HepG2 (cell line): ENCODE results near the gene ZBTB48. TPM values are rescaled to one million over a fixed set of nuclear protein-coding genes. Genes with fewer than 3 reads are reported as not detected.
A peak's percentile ranks its signal among the peaks of the same experiment; 100 is the strongest.

Experiments used
- FOSL1 ChIP-seq: sonication (generic); formaldehyde crosslinking; IDR thresholded peaks from 2 replicates; pipeline ENCODE4 v1.9.0; 2021; ENCODE audit warnings: missing genetic modification reagents, borderline replicate concordance
- HOXA9 ChIP-seq: sonication (generic); formaldehyde crosslinking; IDR thresholded peaks from 2 replicates; pipeline ENCODE4 v1.8.1; 2022; ENCODE audit warnings: missing genetic modification reagents, mild to moderate bottlenecking, moderate library complexity, borderline replicate concordance
- KLF12 ChIP-seq: sonication (generic); formaldehyde crosslinking; IDR thresholded peaks from 2 replicates; pipeline ENCODE4 v1.4.0; 2020; ENCODE audit warnings: missing genetic modification reagents, borderline replicate concordance
- NR2C2 ChIP-seq: sonication (generic); formaldehyde crosslinking; IDR thresholded peaks from 2 replicates; pipeline ENCODE4 v1.4.0; 2020; ENCODE audit warnings: missing genetic modification reagents, mild to moderate bottlenecking, moderate library complexity, borderline replicate concordance
- ONECUT2 ChIP-seq: sonication (generic); formaldehyde crosslinking; IDR thresholded peaks from 2 replicates; pipeline ENCODE4 v1.4.0; 2020; ENCODE audit warnings: missing genetic modification reagents
- PATZ1 ChIP-seq: sonication (generic); formaldehyde crosslinking; IDR thresholded peaks from 2 replicates; pipeline ENCODE4 v1.4.0; 2020; ENCODE audit warnings: missing genetic modification reagents
- PLSCR1 ChIP-seq: sonication (generic); formaldehyde crosslinking; IDR thresholded peaks from 2 replicates; pipeline ENCODE4 v1.5.0; 2020; ENCODE audit warnings: missing genetic modification reagents, mild to moderate bottlenecking, borderline replicate concordance
- PPARG ChIP-seq: conservative IDR thresholded peaks from 2 replicates; pipeline ENCODE4 v1.6.1; 2016; ENCODE audit warnings: missing biosample characterization, missing genetic modification reagents
- STAT5B ChIP-seq: sonication (generic); formaldehyde crosslinking; IDR thresholded peaks from 2 replicates; pipeline ENCODE4 v1.4.0; 2020; ENCODE audit warnings: missing genetic modification reagents
- SYNCRIP ChIP-seq: fragments of 200-400 bp; formaldehyde crosslinking; IDR thresholded peaks from 2 replicates; pipeline ENCODE4 v1.6.1; 2018; ENCODE audit warnings: mild to moderate bottlenecking, low read depth, low read length; ENCODE audit not compliant: insufficient read depth
- ZFP41 ChIP-seq: sonication (generic); formaldehyde crosslinking; IDR thresholded peaks from 2 replicates; pipeline ENCODE4 v1.4.0; 2020; ENCODE audit warnings: mild to moderate bottlenecking, missing genetic modification reagents, borderline replicate concordance
- ZNF253 ChIP-seq: sonication (generic); formaldehyde crosslinking; IDR thresholded peaks from 2 replicates; pipeline ENCODE4 v1.8.0; 2022; ENCODE audit warnings: mild to moderate bottlenecking, missing genetic modification reagents, borderline replicate concordance
- ZNF530 ChIP-seq: sonication (generic); formaldehyde crosslinking; IDR thresholded peaks from 2 replicates; pipeline ENCODE4 v1.5.0; 2020; ENCODE audit warnings: low read depth, mild to moderate bottlenecking, missing genetic modification reagents
- ZNF800 ChIP-seq: sonication (generic); formaldehyde crosslinking; IDR thresholded peaks from 2 replicates; pipeline ENCODE4 v1.4.0; 2020; ENCODE audit warnings: missing genetic modification reagents
- ZNF83 ChIP-seq: sonication (generic); formaldehyde crosslinking; IDR thresholded peaks from 2 replicates; pipeline ENCODE4 v1.4.0; 2020; ENCODE audit warnings: missing genetic modification reagents, mild to moderate bottlenecking, borderline replicate concordance
- polyA plus RNA-seq, 8 experiments: library from polyadenylated mRNA; depleted of rRNA in 3 of 8; stranded (reverse) in 7 of 8; unstranded in 1 of 8; fragments of >200 nt; fragmentation: Illumina TruSeq in 4 of 8; extraction: Trizol in 4 of 8; gene quantifications; 2 replicates each; pipeline versions ENCODE4 v1.2.1 to v1.2.3, GENCODE V29; 2011 to 2016; ENCODE audit warnings: low read depth in 4 of 8, missing spikeins in 1 of 8, mixed read lengths in 1 of 8; ENCODE audit not compliant: insufficient read depth in 1 of 8
- total RNA-seq, 5 experiments: library from RNA; depleted of rRNA; stranded (reverse); fragments of >200 nt; fragmentation: Illumina TruSeq; extraction: Trizol; gene quantifications; 2 replicates each; pipeline ENCODE4 v1.2.3, GENCODE V29; 2016; ENCODE audit warnings: low read depth in 1 of 5
- TF ChIP-seq, protein P1 (sequence below): sonication (generic); formaldehyde crosslinking; conservative IDR thresholded peaks from 2 replicates; pipeline ENCODE4 v1.8.0; 2022; ENCODE audit warnings: missing genetic modification reagents
- TF ChIP-seq, protein P2 (sequence below): sonication (generic); formaldehyde crosslinking; IDR thresholded peaks from 2 replicates; pipeline ENCODE4 v1.5.0; 2020; ENCODE audit warnings: mild to moderate bottlenecking, low read depth, missing genetic modification reagents, borderline replicate concordance
- TF ChIP-seq, protein P3 (sequence below): sonication (generic); formaldehyde crosslinking; IDR thresholded peaks from 2 replicates; pipeline ENCODE4 v1.4.0; 2020; ENCODE audit warnings: missing genetic modification reagents, mild to moderate bottlenecking, borderline replicate concordance

ZBTB48 gene
- total and polyA plus RNA-seq, 2 of the 13 experiments (the other 11 are each of a cell fraction or from before 2014, with no cell fraction given): 13.0 to 17.1 TPM

GRCh38 chr1:6602669-6603237 lies 23.0 kb downstream of the ZBTB48 start, which contains the start of gene KLHL21 (continued):
- TF ChIP-seq ZNF800 (CRISPR knock-in tag): no peak
- no peak for TF ChIP-seq STAT5B (CRISPR knock-in tag)
- TF ChIP-seq, protein P1, sequence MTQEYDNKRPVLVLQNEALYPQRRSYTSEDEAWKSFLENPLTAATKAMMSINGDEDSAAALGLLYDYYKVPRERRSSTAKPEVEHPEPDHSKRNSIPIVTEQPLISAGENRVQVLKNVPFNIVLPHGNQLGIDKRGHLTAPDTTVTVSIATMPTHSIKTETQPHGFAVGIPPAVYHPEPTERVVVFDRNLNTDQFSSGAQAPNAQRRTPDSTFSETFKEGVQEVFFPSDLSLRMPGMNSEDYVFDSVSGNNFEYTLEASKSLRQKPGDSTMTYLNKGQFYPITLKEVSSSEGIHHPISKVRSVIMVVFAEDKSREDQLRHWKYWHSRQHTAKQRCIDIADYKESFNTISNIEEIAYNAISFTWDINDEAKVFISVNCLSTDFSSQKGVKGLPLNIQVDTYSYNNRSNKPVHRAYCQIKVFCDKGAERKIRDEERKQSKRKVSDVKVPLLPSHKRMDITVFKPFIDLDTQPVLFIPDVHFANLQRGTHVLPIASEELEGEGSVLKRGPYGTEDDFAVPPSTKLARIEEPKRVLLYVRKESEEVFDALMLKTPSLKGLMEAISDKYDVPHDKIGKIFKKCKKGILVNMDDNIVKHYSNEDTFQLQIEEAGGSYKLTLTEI (CRISPR knock-in tag): no peak
- TF ChIP-seq FOSL1: no peak
- TF ChIP-seq, protein P2, sequence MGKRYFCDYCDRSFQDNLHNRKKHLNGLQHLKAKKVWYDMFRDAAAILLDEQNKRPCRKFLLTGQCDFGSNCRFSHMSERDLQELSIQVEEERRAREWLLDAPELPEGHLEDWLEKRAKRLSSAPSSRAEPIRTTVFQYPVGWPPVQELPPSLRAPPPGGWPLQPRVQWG (CRISPR knock-in tag): no peak
- TF ChIP-seq, protein P3, sequence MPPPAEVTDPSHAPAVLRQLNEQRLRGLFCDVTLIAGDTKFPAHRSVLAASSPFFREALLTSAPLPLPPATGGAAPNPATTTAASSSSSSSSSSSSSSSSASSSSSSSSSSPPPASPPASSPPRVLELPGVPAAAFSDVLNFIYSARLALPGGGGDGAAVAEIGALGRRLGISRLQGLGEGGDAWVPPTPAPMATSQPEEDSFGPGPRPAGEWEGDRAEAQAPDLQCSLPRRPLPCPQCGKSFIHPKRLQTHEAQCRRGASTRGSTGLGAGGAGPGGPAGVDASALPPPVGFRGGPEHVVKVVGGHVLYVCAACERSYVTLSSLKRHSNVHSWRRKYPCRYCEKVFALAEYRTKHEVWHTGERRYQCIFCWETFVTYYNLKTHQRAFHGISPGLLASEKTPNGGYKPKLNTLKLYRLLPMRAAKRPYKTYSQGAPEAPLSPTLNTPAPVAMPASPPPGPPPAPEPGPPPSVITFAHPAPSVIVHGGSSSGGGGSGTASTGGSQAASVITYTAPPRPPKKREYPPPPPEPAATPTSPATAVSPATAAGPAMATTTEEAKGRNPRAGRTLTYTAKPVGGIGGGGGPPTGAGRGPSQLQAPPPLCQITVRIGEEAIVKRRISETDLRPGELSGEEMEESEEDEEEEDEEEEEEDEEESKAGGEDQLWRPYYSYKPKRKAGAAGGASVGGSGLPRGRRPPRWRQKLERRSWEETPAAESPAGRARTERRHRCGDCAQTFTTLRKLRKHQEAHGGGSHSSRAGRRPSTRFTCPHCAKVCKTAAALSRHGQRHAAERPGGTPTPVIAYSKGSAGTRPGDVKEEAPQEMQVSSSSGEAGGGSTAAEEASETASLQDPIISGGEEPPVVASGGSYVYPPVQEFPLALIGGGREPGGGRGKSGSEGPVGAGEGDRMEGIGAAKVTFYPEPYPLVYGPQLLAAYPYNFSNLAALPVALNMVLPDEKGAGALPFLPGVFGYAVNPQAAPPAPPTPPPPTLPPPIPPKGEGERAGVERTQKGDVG (CRISPR knock-in tag): no peak
- TF ChIP-seq KLF12 (CRISPR knock-in tag): no peak; the same call in 1 of the 2 replicates
- TF ChIP-seq PLSCR1 (CRISPR knock-in tag): no peak
- no peak for TF ChIP-seq HOXA9 (CRISPR knock-in tag)
- TF ChIP-seq PATZ1 (CRISPR knock-in tag): peak; percentile 77
- TF ChIP-seq ZNF530 (CRISPR knock-in tag): no peak
- TF ChIP-seq ZNF83 (CRISPR knock-in tag): no peak
- no peak for TF ChIP-seq ZNF253 (CRISPR knock-in tag)
- TF ChIP-seq PPARG (CRISPR knock-in tag): no peak
- no peak for TF ChIP-seq ZFP41 (CRISPR knock-in tag)
- TF ChIP-seq SYNCRIP: no peak
- TF ChIP-seq NR2C2 (CRISPR knock-in tag): no peak; the same call in 1 of the 2 replicates
- no peak for TF ChIP-seq ONECUT2
